Ascending aorta (tissue), 2 donors: ENCODE results near the gene FOXP1. TPM values are rescaled to one million over a fixed set of nuclear protein-coding genes. Genes with fewer than 3 reads are reported as not detected.

Source experiments
- DNase-seq, 2 donors: peaks; one replicate each; pipeline ENCODE4 v3.0.0-alpha.2; 2019; ENCODE audit warnings: low spot score in 2 of 2
- H3K27ac ChIP-seq, 2 donors: fragments of 200-600 bp; sonication (generic); one replicate each; pipeline ENCODE4 v1.5.1; 2016 to 2017; ENCODE audit warnings: mild to moderate bottlenecking in 1 of 2
- H3K27me3 ChIP-seq: fragments of 200-600 bp; sonication (generic); one replicate; pipeline ENCODE4 v1.5.1; 2017
- H3K36me3 ChIP-seq, 2 donors: fragments of 200-600 bp; sonication (generic); one replicate each; pipeline ENCODE4 v1.5.1; 2016
- H3K4me1 ChIP-seq, 2 donors: fragments of 200-600 bp; sonication (generic); one replicate each; pipeline ENCODE4 v1.5.1; 2016 to 2017; ENCODE audit warnings: mild to moderate bottlenecking in 1 of 2
- H3K4me3 ChIP-seq, 2 donors: fragments of 200-600 bp; sonication (generic); one replicate each; pipeline ENCODE4 v1.5.1; 2016 to 2017; ENCODE audit warnings: mild to moderate bottlenecking in 1 of 2
- H3K9me3 ChIP-seq, 2 donors: fragments of 200-600 bp; sonication (generic); one replicate each; pipeline ENCODE4 v1.5.1; 2016
- CTCF ChIP-seq, 3 experiments: fragments of 200-600 bp in 2 of 3; fragments of 450-650 bp in 1 of 3; sonication (generic) in 2 of 3; IDR thresholded peaks; one replicate each; pipeline ENCODE4 v1.5.1; 2016 to 2019; ENCODE audit warnings: antibody characterized with exemption in 3 of 3, mild to moderate bottlenecking in 1 of 3, moderate library complexity in 1 of 3
- intact Hi-C: fragments of 100-400 bp; cut with DNase I; formaldehyde crosslinking; loops from one replicate; pipeline ENCODE4 v1.15.1; 2023
- total RNA-seq: library from RNA; depleted of rRNA; stranded (reverse); fragments of >200 nt; gene quantifications from one replicate; pipeline ENCODE4 v1.1.0, GENCODE V29; 2016

Gene FOXP1
- total RNA-seq, 1 donor from 2014 or later: 171 TPM

GRCh38 chr3:71591101-71591500 lies 7.6 kb upstream of the FOXP1 start:
- no peaks in the 10 kb centered on the region for H3K36me3 ChIP-seq
- TF ChIP-seq CTCF (IDR thresholded peaks at IDR 0.05): no peak
- H3K4me1 ChIP-seq: peaks cover 0 to 5% of the 10 kb centered on the region in 2 donors
- intact Hi-C loops: no loop called here
- H3K4me3 ChIP-seq: no peak overlapping the region
- no peak for DNase-seq
- H3K9me3 ChIP-seq: no peaks in the 10 kb centered on the region
- H3K27ac ChIP-seq: no peak overlapping the region
- H3K27me3 ChIP-seq: no peaks in the 10 kb centered on the region

- Histone ChIP-seq H3K4me3 (no peak overlapping the region), H3K9me3 (no peaks in the 10 kb centered on the region), H3K36me3 (no peaks in the 10 kb centered on the region), H3K27ac (no peak overlapping the region), H3K4me1 (peaks cover 0 to 8% of the 10 kb centered on the region in 2 donors), H3K27me3 (no peaks in the 10 kb centered on the region)
- DNase-seq: no peak
- no peak for TF ChIP-seq CTCF (IDR thresholded peaks at IDR 0.05)
- intact Hi-C loops: loop anchor here (5.0 to 10.0 kb wide), 3 partner anchors 414 to 1057 kb away; no protein-coding TSS in a partner anchor
Observed at GRCh38 chr3:71589132-71589531, 5.6 kb upstream of the FOXP1 start.

- no peak for TF ChIP-seq CTCF (IDR thresholded peaks at IDR 0.05)
- intact Hi-C loops: loop anchor here (2.0 to 10.0 kb wide), 5 partner anchors 283 to 1056 kb away; no protein-coding TSS in a partner anchor
- no peak for DNase-seq
- peaks cover 0 to 8% of the 10 kb centered on the region in 2 donors for H3K4me1 ChIP-seq
- no peak overlapping the region for H3K4me3 ChIP-seq
- no peaks in the 10 kb centered on the region for H3K36me3 ChIP-seq
- no peaks in the 10 kb centered on the region for H3K9me3 ChIP-seq
- no peaks in the 10 kb centered on the region for H3K27me3 ChIP-seq
- H3K27ac ChIP-seq: no peak overlapping the region
Observed at GRCh38 chr3:71587958-71588357, 4.4 kb upstream of the FOXP1 start.

- no peak for DNase-seq
- no peak for TF ChIP-seq CTCF (IDR thresholded peaks at IDR 0.05)
- no peak overlapping the region for H3K4me3 ChIP-seq
- H3K36me3 ChIP-seq: no peaks in the 10 kb centered on the region
- no peaks in the 10 kb centered on the region for H3K27me3 ChIP-seq
- peaks cover 0 to 8% of the 10 kb centered on the region in 2 donors for H3K4me1 ChIP-seq
- no peaks in the 10 kb centered on the region for H3K9me3 ChIP-seq
- no peak overlapping the region for H3K27ac ChIP-seq
- intact Hi-C loops: loop anchor here (2.0 to 10.0 kb wide), 5 partner anchors 282 to 1055 kb away; no protein-coding TSS in a partner anchor
Observed at GRCh38 chr3:71586810-71587242, 3.3 kb upstream of the FOXP1 start.

GRCh38 chr3:71585887-71586809 lies 2.6 kb upstream of the FOXP1 start:
- Histone ChIP-seq H3K4me3 (peak overlapping the region in 1 of 2 donors; percentile 85), H3K27me3 (no peaks in the 10 kb centered on the region), H3K9me3 (no peaks in the 10 kb centered on the region), H3K27ac (peak overlapping the region; percentile 21 to 100), H3K36me3 (no peaks in the 10 kb centered on the region), H3K4me1 (peaks cover 0 to 8% of the 10 kb centered on the region in 2 donors)
- peak; percentile 50 to 81 (median 67) for TF ChIP-seq CTCF (IDR thresholded peaks at IDR 0.05)
- DNase-seq: no peak
- intact Hi-C loops: loop anchor here (2.0 to 10.0 kb wide), 6 partner anchors 89 to 1054 kb away; no protein-coding TSS in a partner anchor
